NK-92 (cell line): Measurements from ENCODE around the gene GANC.

ENCODE experiments used
- DNase-seq: peaks from one replicate; lab custom pipeline; 2025; ENCODE audit not compliant: unreplicated experiment; lab: John Stamatoyannopoulos, UW

Gene GANC

GRCh38 chr15:42344763-42345162, 71.8 kb downstream of the GANC start:
- no peak for DNase-seq

- no peak for DNase-seq
Observed at GRCh38 chr15:42345504-42345903, 72.5 kb downstream of the GANC start.

GRCh38 chr15:42348083-42348482, 75.1 kb downstream of the GANC start:
- DNase-seq = no peak

- no peak for DNase-seq
Observed at GRCh38 chr15:42349186-42349585, 76.2 kb downstream of the GANC start.

- DNase-seq = no peak
Observed at GRCh38 chr15:42352401-42352800, 79.4 kb downstream of the GANC start.

GRCh38 chr15:42353061-42353460, 80.1 kb downstream of the GANC start:
- DNase-seq = no peak

- no peak for DNase-seq
Observed at GRCh38 chr15:42354824-42355223, 81.8 kb downstream of the GANC start.

- DNase-seq = no peak
Observed at GRCh38 chr15:42355291-42355690, 82.3 kb downstream of the GANC start.

- no peak for DNase-seq
Observed at GRCh38 chr15:42356851-42357250, 83.8 kb downstream of the GANC start.

- DNase-seq = no peak
Observed at GRCh38 chr15:42358141-42358540, 85.1 kb downstream of the GANC start.

- no peak for DNase-seq
Observed at GRCh38 chr15:42359249-42359648, 86.2 kb downstream of the GANC start, which contains the start of gene CAPN3. Gene CAPN3, plus strand, starts transcription at chr15:42359501. Its CDS starts 305 bp downstream, at chr15:42359806.

- DNase-seq = no peak
Observed at GRCh38 chr15:42359985-42360384, 87.0 kb downstream of the GANC start.

- DNase-seq = no peak
Observed at GRCh38 chr15:42360535-42361112, 87.6 kb downstream of the GANC start.

- DNase-seq = no peak
Observed at GRCh38 chr15:42363487-42363886, 90.5 kb downstream of the GANC start.

- no peak for DNase-seq
Observed at GRCh38 chr15:42363942-42364341, 90.9 kb downstream of the GANC start.

GRCh38 chr15:42364529-42364928, 91.5 kb downstream of the GANC start:
- no peak for DNase-seq

GRCh38 chr15:42365921-42366550, 93.0 kb downstream of the GANC start:
- no peak for DNase-seq

GRCh38 chr15:42367041-42367440, 94.0 kb downstream of the GANC start:
- DNase-seq = no peak

- no peak for DNase-seq
Observed at GRCh38 chr15:42368096-42368495, 95.1 kb downstream of the GANC start.

- no peak for DNase-seq
Observed at GRCh38 chr15:42371096-42371495, 98.1 kb downstream of the GANC start.

GRCh38 chr15:42373274-42373673, 100.3 kb downstream of the GANC start:
- DNase-seq = no peak

GRCh38 chr15:42373936-42374335, 100.9 kb downstream of the GANC start:
- no peak for DNase-seq

GRCh38 chr15:42374810-42375209, 101.8 kb downstream of the GANC start:
- no peak for DNase-seq
